GM18873 (cell line): ENCODE data around the gene UCK1.
"Not testable (repeated sequence)": the region's sequence is repeated elsewhere in the genome, so short reads cannot be mapped to it uniquely, and the experiment has no call there.

Source experiments
- ATAC-seq: cut with Tn5 transposase; IDR thresholded peaks from one replicate; pipeline ENCODE4 v1.9.1; 2021; ENCODE audit warnings: mild to moderate bottlenecking, moderate library complexity, moderate number of reproducible peaks; ENCODE audit not compliant: unreplicated experiment, low FRiP score

UCK1 gene

DNA sequence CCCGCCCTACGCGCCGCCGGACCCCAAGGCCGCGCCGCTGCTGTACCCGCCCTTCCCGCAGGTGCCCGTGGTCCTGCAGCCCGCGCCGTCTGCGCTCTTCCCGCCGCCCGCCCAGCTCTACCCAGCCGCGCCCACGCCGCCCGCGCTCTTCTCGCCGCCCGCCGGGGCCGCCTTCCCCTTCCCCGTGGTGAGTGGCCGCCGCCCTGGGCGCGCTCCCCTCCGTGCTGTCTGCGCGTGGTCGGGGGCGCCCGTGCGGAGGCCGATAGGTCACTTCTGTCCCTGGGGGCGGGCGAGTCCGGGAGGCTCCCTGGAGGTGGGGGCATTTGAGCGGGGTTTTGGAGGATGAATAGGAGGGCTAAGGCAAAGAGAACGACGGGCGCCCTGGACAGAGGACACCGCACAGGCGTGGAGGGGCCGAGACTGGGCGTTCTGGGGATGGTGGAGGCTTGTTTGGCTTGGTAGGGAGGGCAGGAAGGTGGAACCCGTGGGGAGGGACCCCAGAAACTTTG is 23.8 kb upstream of the UCK1 start:
- ATAC-seq: no peak

DNA sequence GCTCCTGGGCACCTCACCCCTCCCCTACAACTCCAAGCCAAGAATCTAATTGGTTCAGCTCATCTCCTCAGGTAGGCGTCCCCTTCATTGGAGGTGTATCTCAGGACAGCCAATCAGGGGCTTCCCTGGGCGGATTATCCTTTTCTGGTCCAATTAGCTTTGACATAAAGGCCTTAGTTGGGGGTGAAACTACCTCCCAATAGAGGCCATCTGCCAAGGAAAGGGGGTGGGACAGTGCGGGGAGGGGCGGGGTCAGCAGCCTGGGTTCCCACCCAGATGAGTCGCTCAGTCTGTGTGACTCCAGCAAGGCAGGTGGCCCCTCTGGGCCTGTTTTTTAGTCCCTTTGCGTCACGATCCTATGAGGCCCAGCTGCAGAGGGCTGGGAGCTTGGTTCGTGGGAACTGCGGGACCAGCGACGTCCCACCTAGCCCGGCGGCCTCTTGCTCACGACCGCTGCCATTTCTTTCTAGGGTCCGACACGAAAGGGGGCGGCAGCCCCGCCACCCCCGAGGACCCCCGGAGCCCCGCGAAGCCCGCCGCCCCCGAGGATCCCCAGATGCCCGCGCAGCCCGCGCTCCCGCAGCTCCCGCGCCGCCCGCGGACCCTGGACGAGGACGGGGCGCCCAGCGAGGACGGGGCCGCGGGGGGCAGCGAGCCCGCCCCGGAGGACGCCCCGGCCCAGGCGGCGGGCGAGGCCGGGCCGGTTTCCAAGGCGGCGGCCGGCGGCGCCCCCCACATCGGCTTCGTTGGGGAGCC is 23.2 kb upstream of the UCK1 start:
- ATAC-seq: no peak

DNA sequence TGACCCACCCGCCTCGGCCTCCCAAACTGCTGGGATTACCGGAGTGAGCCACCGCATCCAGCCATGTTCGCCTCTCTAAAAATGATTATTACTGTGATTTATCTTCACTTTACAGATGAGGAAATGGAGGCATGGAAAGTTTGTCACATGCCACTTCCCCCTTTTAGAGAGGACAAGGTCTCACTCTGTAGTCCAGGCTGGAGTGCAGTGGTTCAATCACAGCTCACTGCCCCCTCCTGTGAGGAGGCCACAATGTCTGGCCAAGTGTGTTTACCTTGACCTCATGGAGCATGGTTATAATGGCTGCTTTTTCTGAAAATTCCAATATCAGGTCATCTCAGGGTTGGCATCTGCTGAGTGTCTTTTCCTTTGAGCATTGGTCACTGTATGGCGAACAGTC is 21.0 kb upstream of the UCK1 start:
- no peak for ATAC-seq

- not testable (repeated sequence) for ATAC-seq
These were observed 19.4 kb upstream of the UCK1 start for GRCh38 chr9:131550465-131550864.

GRCh38 chr9:131549186-131549585 is 18.1 kb upstream of the UCK1 start:
- not testable (repeated sequence) for ATAC-seq

GRCh38 chr9:131546336-131547084 is 15.4 kb upstream of the UCK1 start:
- no peak for ATAC-seq

DNA sequence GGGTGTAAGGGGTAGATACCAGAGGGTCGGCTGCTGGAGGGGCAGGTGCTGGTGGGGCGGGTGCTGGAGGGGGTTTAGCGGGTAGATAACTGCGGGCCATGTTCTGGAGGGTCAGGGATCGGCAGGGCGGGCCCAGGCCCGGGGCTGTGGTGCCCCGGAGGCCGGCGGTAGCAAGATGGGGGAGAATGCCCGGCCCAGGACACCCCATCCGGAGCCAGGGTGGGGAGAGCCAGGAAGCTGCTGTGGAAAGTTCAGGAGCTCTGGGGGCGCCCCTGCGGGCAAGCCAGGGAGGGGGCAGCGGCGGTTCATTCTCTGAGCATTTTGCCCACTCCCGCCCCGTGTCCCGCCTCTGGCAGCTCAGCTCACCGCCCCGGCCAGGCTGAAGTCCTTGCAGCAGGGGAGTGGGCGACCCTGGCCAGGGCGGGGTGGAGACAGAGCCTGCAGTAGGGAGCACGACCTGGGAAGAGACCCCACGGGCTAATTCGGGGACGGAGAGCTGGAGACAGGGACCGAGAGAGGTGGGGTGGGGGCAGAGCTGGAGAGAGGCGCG is 14.8 kb upstream of the UCK1 start:
- no peak for ATAC-seq

DNA sequence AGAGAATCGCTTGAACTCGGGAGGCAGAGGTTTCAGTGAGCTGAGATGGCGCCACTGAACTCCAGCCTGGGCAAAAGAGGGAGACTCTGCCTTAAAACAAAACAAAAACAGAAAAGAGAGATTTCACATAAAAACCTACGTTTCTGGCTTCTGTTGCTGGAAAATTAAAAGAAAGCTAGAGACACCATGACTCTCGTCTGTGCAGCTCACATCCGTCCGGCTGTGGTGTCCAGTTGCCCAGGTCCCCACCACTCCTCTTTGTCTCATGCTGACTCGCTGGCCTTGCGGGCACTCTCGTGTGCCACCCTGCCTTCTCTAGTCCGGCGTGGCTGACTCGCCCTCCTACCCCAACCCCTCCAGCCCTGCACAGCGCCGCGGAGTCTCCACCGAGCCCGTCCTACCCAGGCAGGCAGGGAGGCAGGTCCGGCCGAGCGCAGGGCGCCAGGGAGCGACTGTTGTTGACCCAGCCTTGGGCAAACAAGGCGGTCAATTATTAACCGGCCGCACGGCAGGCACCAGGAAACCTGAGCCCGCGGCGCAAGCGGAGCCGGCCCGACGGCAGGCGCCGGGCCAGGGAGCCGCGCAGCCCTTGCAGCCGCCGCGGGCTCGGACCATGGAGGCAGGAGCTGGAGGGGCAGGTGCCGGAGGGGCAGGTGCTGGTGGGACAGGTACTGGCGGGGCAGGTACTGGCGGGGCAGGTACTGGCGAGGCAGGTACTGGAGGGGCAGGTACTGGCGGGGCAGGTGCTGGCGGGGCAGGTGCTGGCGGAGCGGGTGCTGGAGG is 14.1 kb upstream of the UCK1 start, which contains the start of gene PRRT1B:
PRRT1B (plus strand) TSS at position 521 of the 783 bp plus-strand sequence; CDS start at position 614, 93 bp downstream.
- ATAC-seq: no peak

- ATAC-seq: no peak
These were observed 12.1 kb upstream of the UCK1 start for GRCh38 chr9:131543141-131543540.

DNA sequence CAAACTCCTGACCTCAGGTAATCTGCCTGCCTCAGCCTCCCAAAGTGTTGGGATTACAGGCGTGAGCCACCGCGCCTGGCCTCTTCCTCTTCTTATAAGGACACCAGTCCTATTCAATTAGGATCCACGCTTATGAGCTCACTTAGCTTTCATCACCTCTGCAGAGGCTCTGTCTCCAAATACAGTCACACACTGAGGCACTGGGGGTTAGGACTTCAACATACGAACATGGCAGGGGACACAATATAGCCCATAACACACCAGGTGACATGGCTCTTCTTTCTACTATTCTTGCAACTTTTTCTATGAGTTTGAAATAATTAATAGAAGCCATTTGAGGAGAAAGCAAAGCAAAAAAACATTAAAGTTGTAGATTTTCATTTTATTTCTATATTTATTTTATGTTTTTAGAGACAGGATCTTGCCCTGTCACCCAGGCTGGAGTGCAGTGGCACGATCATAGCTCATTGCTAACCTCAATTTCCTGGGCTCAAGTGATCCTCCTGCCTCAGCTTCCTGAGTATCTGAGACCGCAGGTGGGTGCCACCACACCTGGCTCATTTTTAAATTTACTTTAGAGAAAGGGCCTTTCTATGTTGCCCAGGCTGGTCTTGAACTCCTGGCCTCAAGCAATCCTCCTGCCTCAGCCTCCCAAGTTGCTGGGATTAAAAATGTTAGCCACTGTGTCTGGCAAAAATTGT is 8.3 kb upstream of the UCK1 start:
- no peak for ATAC-seq

GRCh38 chr9:131537946-131538345 is 6.9 kb upstream of the UCK1 start:
- ATAC-seq: no peak

- ATAC-seq: no peak
These were observed 3.7 kb upstream of the UCK1 start for GRCh38 chr9:131534721-131535237.

- no peak for ATAC-seq
These were observed 530 bp downstream of the UCK1 start for GRCh38 chr9:131530546-131530919.

DNA sequence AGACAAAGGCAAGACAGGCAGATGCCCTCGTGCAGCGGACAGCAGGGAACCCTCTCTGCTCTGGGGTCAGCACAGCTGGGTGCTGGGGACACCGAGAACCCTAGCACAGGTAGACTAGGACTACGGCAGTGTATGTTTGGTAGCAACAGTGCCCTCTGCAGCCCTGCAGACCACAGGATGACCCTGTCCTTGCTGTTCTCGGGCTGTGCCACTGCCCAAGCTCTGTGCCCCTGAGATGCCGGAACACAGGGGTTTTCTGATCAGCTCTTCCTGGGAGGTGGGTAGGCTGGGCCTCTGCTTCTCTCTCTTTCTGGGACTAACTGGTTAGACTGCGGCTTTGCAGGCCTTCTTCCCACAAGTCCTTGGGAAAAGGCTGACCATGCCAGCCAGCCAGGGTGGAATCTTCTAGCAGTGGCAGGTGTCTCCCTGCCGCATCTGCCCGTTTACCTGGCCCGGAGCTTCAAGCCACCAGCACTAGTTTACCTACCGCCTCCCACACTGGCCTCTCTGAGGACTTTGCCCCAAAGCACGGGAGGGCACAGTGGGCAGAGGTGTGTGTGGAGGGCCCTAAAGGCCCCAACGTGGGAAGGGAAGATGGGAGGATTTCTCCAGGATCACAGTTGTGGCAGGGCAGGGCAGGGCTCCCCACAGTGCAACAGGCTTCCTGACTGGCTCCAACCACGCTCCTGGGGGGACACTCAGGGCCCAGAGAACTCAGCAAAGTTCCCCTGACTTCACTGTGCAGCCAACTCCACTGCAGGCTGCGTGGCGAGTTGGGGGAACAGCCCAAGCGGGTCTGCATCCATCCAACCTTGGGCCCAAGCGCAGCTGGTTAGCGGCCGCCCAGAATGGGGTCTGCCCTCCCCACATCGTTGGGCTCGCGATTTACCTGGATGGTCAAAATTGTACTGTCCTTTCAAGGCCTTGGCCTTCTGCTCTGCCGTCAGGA is 1.2 kb downstream of the UCK1 start:
- no peak for ATAC-seq

DNA sequence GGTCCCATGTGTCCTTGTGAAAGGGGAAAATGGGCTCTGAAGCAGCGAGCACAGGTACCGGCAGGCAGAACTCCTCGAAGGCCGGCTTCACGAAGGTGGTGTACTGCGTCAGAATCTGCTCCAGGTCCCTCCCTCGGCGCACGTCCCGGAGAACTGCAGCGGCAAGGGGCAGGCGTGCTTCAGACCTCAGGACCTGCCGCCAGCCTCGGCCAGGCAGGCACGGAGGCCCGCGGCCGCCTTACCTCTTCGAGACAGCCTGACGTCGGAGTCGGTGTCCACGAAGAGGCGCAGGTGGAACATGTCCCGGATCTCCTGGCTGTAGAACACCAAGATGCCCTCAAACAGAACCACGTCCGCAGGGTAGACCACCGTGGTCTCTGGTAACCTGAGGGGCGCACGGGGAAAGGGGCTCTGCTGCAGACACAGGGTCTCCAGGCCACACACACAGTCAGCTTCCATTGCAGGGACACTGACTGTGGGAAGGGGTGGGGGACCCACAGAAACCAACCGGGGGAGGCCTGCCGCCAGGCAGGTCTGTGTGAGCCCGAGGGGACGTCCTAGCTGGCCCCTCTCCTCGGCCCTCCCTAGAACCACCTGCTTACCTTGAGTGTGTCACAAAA is 2.1 kb downstream of the UCK1 start:
- no peak for ATAC-seq

GRCh38 chr9:131528186-131528585 is 2.9 kb downstream of the UCK1 start:
- ATAC-seq: no peak

DNA sequence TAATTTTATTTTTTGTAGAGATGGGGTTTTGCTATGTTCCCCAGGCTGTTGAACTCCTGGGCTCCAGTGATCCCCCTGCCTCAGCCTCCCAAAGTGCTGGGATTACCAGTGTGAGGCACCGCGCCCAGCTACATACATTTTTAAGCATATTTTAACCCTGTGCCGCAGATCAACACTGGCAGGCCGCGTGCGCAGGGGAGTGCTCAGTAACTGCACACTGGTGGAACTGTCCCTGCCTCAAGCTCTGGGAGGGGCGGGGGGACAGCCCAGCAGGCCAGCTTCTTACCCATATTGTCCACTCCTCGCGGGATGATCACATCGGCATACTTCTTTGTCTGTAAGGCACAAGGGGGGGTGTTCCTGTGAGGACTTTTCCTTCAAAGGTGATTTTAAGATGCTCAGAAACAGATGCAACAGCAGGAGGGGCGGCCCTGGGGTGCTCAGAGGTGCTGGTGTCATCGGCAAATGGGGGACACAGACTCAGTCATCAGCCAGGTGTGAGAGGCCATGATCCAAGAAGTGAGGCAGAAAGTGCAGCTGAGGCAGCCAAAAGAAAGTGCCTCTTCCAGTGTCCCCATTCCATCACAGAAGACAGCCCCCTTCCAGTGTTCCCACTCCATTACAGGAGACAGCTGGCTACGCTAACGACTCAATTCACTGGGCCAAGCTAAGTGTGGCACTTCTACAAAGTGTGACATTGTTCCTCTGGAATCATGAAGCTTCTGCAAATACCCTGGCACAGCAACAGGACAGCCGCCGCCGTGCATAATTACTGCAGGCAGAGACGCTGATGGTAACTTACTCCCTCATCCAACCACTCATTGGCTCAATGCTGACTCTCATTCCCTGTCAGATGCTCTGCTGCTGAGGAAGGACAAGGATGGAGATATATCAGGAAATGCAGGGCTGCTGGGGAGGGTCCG is 5.2 kb downstream of the UCK1 start:
- no peak for ATAC-seq
